Measurements from ENCODE around the gene STIP1.

GRCh38 chr11:64223001-64223651 lies 37.2 kb downstream of the STIP1 start:
- no peak for TF ChIP-seq POLR2A (IDR thresholded peaks at IDR 0.05; ENCODE audit: low read length)
- no peak for TF ChIP-seq GATA1 (IDR thresholded peaks at IDR 0.05; ENCODE audit: low read depth, low read length)

Data from erythroblast (primary cell).